Brain microvascular endothelial cell (primary cell): Measurements from ENCODE around the gene SAMD4A.

Experiments used
- DNase-seq: peaks from one replicate; pipeline ENCODE4 v3.0.0-alpha.2; 2020
- H3K27ac ChIP-seq: fragments of 250-450 bp; sonication (Bioruptor Pico); 2 replicates; pipeline ENCODE4 v1.5.1; 2020; ENCODE audit warnings: mild to moderate bottlenecking, moderate library complexity
- H3K27me3 ChIP-seq: fragments of 250-450 bp; sonication (Bioruptor Pico); replicated peaks from 2 replicates; pipeline ENCODE4 v1.5.1; 2020; ENCODE audit warnings: mild to moderate bottlenecking
- H3K36me3 ChIP-seq: fragments of 250-450 bp; sonication (Bioruptor Pico); replicated peaks from 2 replicates; pipeline ENCODE4 v1.5.1; 2020; ENCODE audit warnings: mild to moderate bottlenecking
- H3K4me3 ChIP-seq: 2 replicates; pipeline ENCODE4 v1.5.1; 2011; ENCODE audit warnings: low read depth, mild to moderate bottlenecking, control low read depth, low read length, moderate library complexity
- CTCF ChIP-seq: IDR thresholded peaks from 2 replicates; pipeline ENCODE4 v1.5.1; 2011; ENCODE audit warnings: low read depth, mild to moderate bottlenecking, moderate library complexity, low read length, control low read depth, inconsistent platforms; ENCODE audit errors: missing control alignments
- in situ Hi-C: cut with HindIII; loops from 2 replicates; pipeline ENCODE4 v1.10.0; 2017; ENCODE audit warnings: low sequenced_read_pairs, low pct_ligation_motif_present

Gene SAMD4A

GRCh38 chr14:54600717-54601109 lies 33.8 kb downstream of the SAMD4A start:
- Histone ChIP-seq H3K36me3 (no peaks in the 10 kb centered on the region), H3K27ac (peak overlapping the region; percentile 6), H3K4me3 (no peak overlapping the region), H3K27me3 (no peaks in the 10 kb centered on the region)
- peak; percentile 67 for DNase-seq
- in situ Hi-C loops, result no loop called here
- no peak for TF ChIP-seq CTCF

GRCh38 chr14:54603362-54603761 lies 36.4 kb downstream of the SAMD4A start:
- in situ Hi-C loops, result no loop called here
- H3K4me3 ChIP-seq, result no peak overlapping the region
- H3K27ac ChIP-seq, result no peak overlapping the region
- TF ChIP-seq CTCF, result no peak
- no peaks in the 10 kb centered on the region for H3K36me3 ChIP-seq
- no peak for DNase-seq
- H3K27me3 ChIP-seq, result no peaks in the 10 kb centered on the region

GRCh38 chr14:54606178-54606577 lies 39.2 kb downstream of the SAMD4A start:
- in situ Hi-C loops, result no loop called here
- no peak for DNase-seq
- no peak for TF ChIP-seq CTCF
- no peak overlapping the region for H3K4me3 ChIP-seq
- no peaks in the 10 kb centered on the region for H3K27me3 ChIP-seq
- no peaks in the 10 kb centered on the region for H3K36me3 ChIP-seq
- no peak overlapping the region for H3K27ac ChIP-seq

GRCh38 chr14:54606631-54607133 lies 39.8 kb downstream of the SAMD4A start:
- in situ Hi-C loops, result no loop called here
- no peaks in the 10 kb centered on the region for H3K36me3 ChIP-seq
- TF ChIP-seq CTCF, result no peak
- H3K4me3 ChIP-seq, result no peak overlapping the region
- H3K27me3 ChIP-seq, result no peaks in the 10 kb centered on the region
- DNase-seq, result peak; percentile 28
- H3K27ac ChIP-seq, result peak overlapping the region; percentile 36

GRCh38 chr14:54609576-54609975 lies 42.6 kb downstream of the SAMD4A start:
- Histone ChIP-seq H3K4me3 (no peak overlapping the region), H3K36me3 (no peaks in the 10 kb centered on the region), H3K27me3 (no peaks in the 10 kb centered on the region), H3K27ac (no peak overlapping the region)
- TF ChIP-seq CTCF, result no peak
- in situ Hi-C loops, result no loop called here
- no peak for DNase-seq

- DNase-seq, result peak; percentile 47
- Histone ChIP-seq H3K36me3 (no peaks in the 10 kb centered on the region), H3K27me3 (no peaks in the 10 kb centered on the region), H3K27ac (peak overlapping the region; percentile 31), H3K4me3 (peak overlapping the region; percentile 18)
- in situ Hi-C loops, result no loop called here
- no peak for TF ChIP-seq CTCF
Measured at GRCh38 chr14:54610051-54610977, 43.4 kb downstream of the SAMD4A start.
